SH-SY5Y (cell line): ENCODE data around the gene BTG4.

ENCODE experiments used
- GATA2 ChIP-seq: IDR thresholded peaks from 2 replicates; pipeline ENCODE4 v1.6.1; 2011; ENCODE audit warnings: mild to moderate bottlenecking, low read depth, low read length
- GATA3 ChIP-seq: IDR thresholded peaks from 2 replicates; pipeline ENCODE4 v1.6.1; 2011; ENCODE audit warnings: low read depth, mild to moderate bottlenecking, low read length, moderate library complexity

BTG4 gene

GRCh38 chr11:111448831-111449557 is 63.2 kb downstream of the BTG4 start:
- TF ChIP-seq GATA3 (no peak), GATA2 (no peak)

GRCh38 chr11:111448414-111448813 is 63.8 kb downstream of the BTG4 start:
- TF ChIP-seq GATA2: no peak
- no peak for TF ChIP-seq GATA3

- TF ChIP-seq GATA2: no peak
- TF ChIP-seq GATA3: no peak
Observed at GRCh38 chr11:111447931-111448330, 64.3 kb downstream of the BTG4 start.

DNA sequence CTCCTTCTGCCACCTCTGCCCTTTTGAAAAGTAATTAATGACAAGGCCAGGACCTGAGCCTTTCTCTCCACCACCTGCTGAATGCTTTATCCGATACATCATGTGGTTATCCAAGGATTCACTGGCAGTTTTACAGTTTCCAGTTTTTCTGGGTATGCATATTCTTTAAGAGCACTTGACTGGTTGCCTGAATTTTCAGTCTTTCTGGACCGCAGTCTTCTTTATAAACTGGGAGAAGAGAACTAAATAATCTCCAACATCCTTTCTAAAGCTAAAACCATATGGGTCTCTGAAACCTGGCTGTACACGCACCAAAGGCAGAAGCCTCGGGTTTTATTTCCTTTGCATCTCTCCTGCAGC is 65.1 kb downstream of the BTG4 start:
- TF ChIP-seq GATA2 (no peak), GATA3 (no peak)

- no peak for TF ChIP-seq GATA3
- no peak for TF ChIP-seq GATA2
Observed at GRCh38 chr11:111446404-111447111, 65.6 kb downstream of the BTG4 start.

- no peak for TF ChIP-seq GATA3
- no peak for TF ChIP-seq GATA2
Observed at GRCh38 chr11:111445586-111445985, 66.6 kb downstream of the BTG4 start.
